Measurements from ENCODE around the gene C14orf132.

GRCh38 chr14:96098999-96099335 lies 59.8 kb downstream of the C14orf132 start:
- TF ChIP-seq GATA2 (IDR thresholded peaks at IDR 0.05; ENCODE audit: low read depth, low read length) (no peak), GATA3 (IDR thresholded peaks at IDR 0.05; ENCODE audit: low read depth, low read length) (no peak)
